K562 (cell line): ENCODE data around the gene CNDP1. TPM values are rescaled to one million over a fixed set of nuclear protein-coding genes. Genes with fewer than 3 reads are reported as not detected.

ENCODE experiments used
- ATAC-seq: fragments of 200-7000 bp; cut with Tn5 transposase; 3 replicates; pipeline ENCODE4 v1.9.1; 2020; ENCODE audit warnings: moderate library complexity
- BruUV-seq: library from RNA; stranded (reverse); fragments of 400-500 nt; replicated peaks from 2 replicates; lab custom pipeline; 2021; lab: Mats Ljungman, UMichigan
- CTCF ChIA-PET: fragments of 300-600 bp; formaldehyde crosslinking; extraction: SDS; loops from one replicate; lab custom pipeline; 2021; ENCODE audit warnings: low intra/inter-chr PET ratio; lab: Yijun Ruan, JAX
- POLR2A ChIA-PET: fragments of 300-600, 350-650 bp; sonication (Branson Sonifier 250); formaldehyde crosslinking; extraction: SDS; loops from one replicate; lab custom pipeline; 2021; ENCODE audit warnings: antibody characterized with exemption, inconsistent platforms; lab: Yijun Ruan, JAX
- DNase-seq, 4 experiments: peaks; one replicate each; pipeline versions ENCODE4 v3.0.0 to v3.0.0-alpha.2; 2011 to 2018; ENCODE audit warnings: low spot score in 3 of 4, mixed read lengths in 3 of 4; ENCODE audit errors: extremely low read depth in 1 of 4
- FAIRE-seq: peaks from 2 replicates; lab custom pipeline; 2011; peaks lifted over from hg19 to GRCh38; lab: Jason Lieb, UNC
- H2AFZ ChIP-seq: 2 replicates; pipeline ENCODE4 v1.6.0; 2011; ENCODE audit warnings: low read depth, low read length, control low read depth, inconsistent platforms
- H3K27ac ChIP-seq: fragments of 200-600 bp; 3 replicates; pipeline ENCODE4 v1.8.0; 2011; ENCODE audit warnings: low read depth, mild to moderate bottlenecking, control low read depth, inconsistent platforms, low read length, moderate library complexity, mixed read lengths; ENCODE audit errors: extremely low read depth
- H3K27me3 ChIP-seq, 2 experiments: fragments of 300-600 bp in 1 of 2; 2 replicates in 1 of 2; 3 replicates in 1 of 2; pipeline versions ENCODE4 v1.6.0 to v1.8.0; 2011; ENCODE audit warnings: inconsistent platforms in 2 of 2, low read length in 2 of 2, mild to moderate bottlenecking in 1 of 2, mixed read lengths in 1 of 2, moderate library complexity in 1 of 2; ENCODE audit not compliant: control insufficient read depth in 2 of 2, insufficient read depth in 2 of 2
- H3K36me3 ChIP-seq: fragments of 300-600 bp; 3 replicates; pipeline ENCODE4 v1.8.0; 2011; ENCODE audit warnings: mild to moderate bottlenecking, low read length, inconsistent platforms; ENCODE audit not compliant: control insufficient read depth, insufficient read depth
- H3K4me1 ChIP-seq, 2 experiments: fragments of 200-600 bp in 1 of 2; replicated peaks in 1 of 2; 2 replicates in 1 of 2; 3 replicates in 1 of 2; pipeline versions ENCODE4 v1.5.1 to v1.8.0; 2011; ENCODE audit warnings: inconsistent platforms in 2 of 2, low read length in 2 of 2, mild to moderate bottlenecking in 1 of 2, mixed read lengths in 1 of 2, moderate library complexity in 1 of 2; ENCODE audit not compliant: control insufficient read depth in 2 of 2, insufficient read depth in 2 of 2
- H3K4me2 ChIP-seq: 2 replicates; pipeline ENCODE4 v1.6.1; 2011; ENCODE audit warnings: low read length, control low read depth, inconsistent platforms, mixed read lengths; ENCODE audit not compliant: insufficient read depth
- H3K4me3 ChIP-seq: fragments of 200-600 bp; sonication (generic), shearing (Covaris generic); 2 replicates; pipeline ENCODE4 v1.5.1; 2016; ENCODE audit warnings: control low read depth, inconsistent platforms
- H3K79me2 ChIP-seq: fragments of 200-600 bp; 3 replicates; pipeline ENCODE4 v1.8.0; 2011; ENCODE audit warnings: low read length, inconsistent platforms; ENCODE audit not compliant: control insufficient read depth, insufficient read depth
- H3K9ac ChIP-seq, 2 experiments: 2 replicates each; pipeline versions ENCODE4 v1.6.0 to v1.6.1; 2011; ENCODE audit warnings: low read depth in 2 of 2, low read length in 2 of 2, control low read depth in 1 of 2, inconsistent platforms in 1 of 2, mild to moderate bottlenecking in 1 of 2, mixed read lengths in 1 of 2; ENCODE audit not compliant: insufficient read depth in 1 of 2
- H3K9me1 ChIP-seq: one replicate; pipeline ENCODE4 v1.6.0; 2011; ENCODE audit warnings: inconsistent platforms, mild to moderate bottlenecking, low read length, moderate library complexity; ENCODE audit not compliant: control insufficient read depth, insufficient read depth
- H3K9me3 ChIP-seq: replicated peaks from 2 replicates; pipeline ENCODE4 v1.5.1; 2011; ENCODE audit warnings: low read depth, low read length, inconsistent platforms; ENCODE audit not compliant: control insufficient read depth, insufficient read depth
- H4K20me1 ChIP-seq: replicated peaks from 2 replicates; pipeline ENCODE4 v1.6.1; 2011; ENCODE audit warnings: low read length, inconsistent platforms, mixed read lengths; ENCODE audit not compliant: control insufficient read depth, insufficient read depth
- MCM5 ChIP-seq: fragments of 450-650 bp; IDR thresholded peaks from 2 replicates; pipeline ENCODE4 v1.6.1; 2016; ENCODE audit warnings: low read depth
- PTRF ChIP-seq: fragments of 450-650 bp; IDR thresholded peaks from 2 replicates; pipeline ENCODE4 v1.6.1; 2016; ENCODE audit warnings: mild to moderate bottlenecking, missing genetic modification characterization, missing compliant biosample characterization
- SMARCB1 ChIP-seq: IDR thresholded peaks from 2 replicates; pipeline ENCODE4 v1.6.1; 2011; ENCODE audit warnings: improper control_type of control experiment, low read depth; ENCODE audit not compliant: insufficient read length
- SPI1 ChIP-seq: IDR thresholded peaks from 2 replicates; pipeline ENCODE4 v1.6.1; 2011; ENCODE audit warnings: low read depth, low read length, control low read depth, borderline replicate concordance
- SRF ChIP-seq, 2 experiments: fragments of 250-450, 450-650 bp in 1 of 2; sonication (Bioruptor Pico) in 1 of 2; sonication (generic) in 1 of 2; formaldehyde crosslinking; IDR thresholded peaks; 2 replicates each; pipeline versions ENCODE4 v1.5.0 to v1.5.1; 2020 to 2022; ENCODE audit warnings: mild to moderate bottlenecking in 1 of 2, missing genetic modification reagents in 1 of 2
- SRSF3 ChIP-seq: fragments of 200-400 bp; formaldehyde crosslinking; IDR thresholded peaks from 2 replicates; pipeline ENCODE4 v1.6.1; 2016; ENCODE audit warnings: mild to moderate bottlenecking, low read length, moderate library complexity; ENCODE audit not compliant: insufficient read depth
- YBX1 ChIP-seq: fragments of 450-650 bp; IDR thresholded peaks from 2 replicates; pipeline ENCODE4 v1.7.1; 2016; ENCODE audit warnings: mild to moderate bottlenecking
- ZNF354B ChIP-seq: fragments of 250-450 bp; sonication (Bioruptor Pico); IDR thresholded peaks from 2 replicates; pipeline ENCODE4 v1.4.0; 2020
- ZNF589 ChIP-seq: fragments of 200-800 bp; sonication (Bioruptor generic); IDR thresholded peaks from 2 replicates; pipeline ENCODE4 v1.6.1; 2016; ENCODE audit warnings: low read depth, missing genetic modification characterization, missing compliant biosample characterization
- WGBS: fragments of 100-300 bp; shearing (Covaris generic); methylation state at CpG from one replicate; pipeline ENCODE4 v1.1.6; 2016; ENCODE audit warnings: low coverage, mixed read lengths; ENCODE audit not compliant: insufficient coverage; ENCODE audit errors: missing lambda C conversion rate; 5-methylcytosine and 5-hydroxymethylcytosine counted together
- in situ Hi-C: fragments of 300-500 bp; cut with MboI; formaldehyde crosslinking; loops from 4 replicates; pipeline ENCODE4 v1.15.0; 2018; ENCODE audit warnings: inconsistent platforms, mixed read lengths
- intact Hi-C: fragments of 100-400 bp; cut with micrococcal nuclease; formaldehyde crosslinking; loops from 2 replicates; pipeline ENCODE4 v1.14.2; 2022
- polyA plus RNA-seq, 8 experiments: library from polyadenylated mRNA; depleted of rRNA in 4 of 8; stranded (reverse) in 5 of 8; unstranded in 3 of 8; fragments of >200 nt; fragmentation: Nextera tagmentation in 2 of 8; fragmentation: Illumina TruSeq in 1 of 8; extraction: Ambion mirVana in 2 of 8; extraction: Trizol in 1 of 8; gene quantifications; 2 replicates each; pipeline versions ENCODE4 v1.2.1 to v1.2.3, GENCODE V29; 2011 to 2014; ENCODE audit warnings: inconsistent platforms in 1 of 8, missing spikeins in 1 of 8
- total RNA-seq, 7 experiments: library from RNA; depleted of rRNA in 6 of 7; stranded (reverse); fragments of >200 nt in 6 of 7; fragmentation: Illumina TruSeq in 2 of 7; extraction: Trizol in 2 of 7; gene quantifications; 2 replicates each; pipeline versions ENCODE4 v1.2.1 to v1.2.3, GENCODE V29; 2011 to 2021; ENCODE audit warnings: low replicate concordance in 1 of 7
- TF ChIP-seq, protein P1 (sequence below): fragments of 250-450 bp; sonication (Bioruptor Pico); IDR thresholded peaks from 2 replicates; pipeline ENCODE4 v1.5.0; 2020; ENCODE audit warnings: mild to moderate bottlenecking
- TF ChIP-seq, protein P2 (sequence below): sonication (generic); formaldehyde crosslinking; IDR thresholded peaks from 2 replicates; pipeline ENCODE4 v1.8.0; 2022; ENCODE audit warnings: missing genetic modification reagents, mild to moderate bottlenecking, moderate library complexity, borderline replicate concordance
- TF ChIP-seq, protein P3 (sequence below): fragments of 250-450 bp; sonication (Bioruptor Pico); IDR thresholded peaks from 2 replicates; pipeline ENCODE4 v1.8.0; 2021; ENCODE audit warnings: moderate library complexity, mild to moderate bottlenecking, inconsistent platforms

CNDP1 gene
- total and polyA plus RNA-seq, 9 of the 15 experiments (the other 6 are each of a cell fraction or from before 2014, with no cell fraction given) = not detected

DNA sequence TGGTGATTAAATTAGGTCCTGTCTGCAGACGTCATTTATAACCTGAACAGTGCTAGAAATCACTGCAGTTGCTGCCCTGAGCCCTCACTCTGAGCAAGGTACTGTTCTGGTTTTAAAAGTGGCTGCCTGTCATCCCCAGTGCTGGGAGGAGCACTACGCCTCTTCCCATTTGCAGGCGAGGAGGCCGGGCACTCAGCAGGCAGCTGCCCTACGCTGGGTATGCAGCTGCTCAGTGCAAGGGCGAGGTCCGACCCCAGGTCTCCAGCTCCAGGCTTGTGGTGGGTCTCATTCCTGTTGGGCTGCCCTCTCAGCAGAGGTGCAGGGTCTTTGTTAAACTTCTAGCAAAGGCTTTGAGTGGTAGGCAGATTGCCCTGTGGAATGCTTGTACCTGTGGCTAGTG is 22.5 kb upstream of the CNDP1 start:
- 0 out of 2 replicates have a peak, but pooled peaks cover 4% of the 10 kb centered on the region for H4K20me1 ChIP-seq
- no peak overlapping the region for H3K4me3 ChIP-seq
- intact Hi-C loops (no loop called here), in situ Hi-C loops (no loop called here)
- FAIRE-seq (no peak), ATAC-seq (no peak), DNase-seq (no peak)
- no peaks in the 10 kb centered on the region for H3K9me1 ChIP-seq
- no peaks in the 10 kb centered on the region for H3K9me3 ChIP-seq
- CTCF ChIA-PET = no interaction called here
- TF ChIP-seq MCM5 = no peak
- TF ChIP-seq, protein P1, sequence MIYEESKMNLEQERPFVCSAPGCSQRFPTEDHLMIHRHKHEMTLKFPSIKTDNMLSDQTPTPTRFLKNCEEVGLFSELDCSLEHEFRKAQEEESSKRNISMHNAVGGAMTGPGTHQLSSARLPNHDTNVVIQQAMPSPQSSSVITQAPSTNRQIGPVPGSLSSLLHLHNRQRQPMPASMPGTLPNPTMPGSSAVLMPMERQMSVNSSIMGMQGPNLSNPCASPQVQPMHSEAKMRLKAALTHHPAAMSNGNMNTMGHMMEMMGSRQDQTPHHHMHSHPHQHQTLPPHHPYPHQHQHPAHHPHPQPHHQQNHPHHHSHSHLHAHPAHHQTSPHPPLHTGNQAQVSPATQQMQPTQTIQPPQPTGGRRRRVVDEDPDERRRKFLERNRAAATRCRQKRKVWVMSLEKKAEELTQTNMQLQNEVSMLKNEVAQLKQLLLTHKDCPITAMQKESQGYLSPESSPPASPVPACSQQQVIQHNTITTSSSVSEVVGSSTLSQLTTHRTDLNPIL (CRISPR knock-in tag) = no peak
- TF ChIP-seq YBX1 = no peak
- no peak for TF ChIP-seq PTRF (tag)
- TF ChIP-seq SRF (CRISPR knock-in tag; IDR thresholded peaks at IDR 0.05) = no peak
- TF ChIP-seq SPI1 = no peak
- TF ChIP-seq, protein P2, sequence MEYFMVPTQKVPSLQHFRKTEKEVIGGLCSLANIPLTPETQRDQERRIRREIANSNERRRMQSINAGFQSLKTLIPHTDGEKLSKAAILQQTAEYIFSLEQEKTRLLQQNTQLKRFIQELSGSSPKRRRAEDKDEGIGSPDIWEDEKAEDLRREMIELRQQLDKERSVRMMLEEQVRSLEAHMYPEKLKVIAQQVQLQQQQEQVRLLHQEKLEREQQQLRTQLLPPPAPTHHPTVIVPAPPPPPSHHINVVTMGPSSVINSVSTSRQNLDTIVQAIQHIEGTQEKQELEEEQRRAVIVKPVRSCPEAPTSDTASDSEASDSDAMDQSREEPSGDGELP (CRISPR knock-in tag) = no peak
- no peak for TF ChIP-seq ZNF354B (CRISPR knock-in tag)
- TF ChIP-seq SRSF3 = no peak
- TF ChIP-seq, protein P3, sequence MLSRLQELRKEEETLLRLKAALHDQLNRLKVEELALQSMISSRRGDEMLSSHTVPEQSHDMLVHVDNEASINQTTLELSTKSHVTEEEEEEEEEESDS (CRISPR knock-in tag) = no peak
- no peak for TF ChIP-seq ZNF589 (CRISPR knock-in tag)
- no peak for TF ChIP-seq SMARCB1
- H3K36me3 ChIP-seq = peaks cover 90% of the 10 kb centered on the region; the same call in 2 of the 3 replicates
- no peak overlapping the region for H3K27ac ChIP-seq
- H3K27me3 ChIP-seq = no peaks in the 10 kb centered on the region
- no peak overlapping the region for H3K4me2 ChIP-seq
- POLR2A ChIA-PET = no interaction called here
- no peaks in the 10 kb centered on the region for H3K79me2 ChIP-seq
- BruUV-seq = no TSS peak
- H3K9ac ChIP-seq = no peak overlapping the region
- 98% methylated on average over 6 of the region's 7 CpGs for WGBS
- peaks cover 8 to 16% of the 10 kb centered on the region in 2 experiments; a peak in 4 of 5 replicates for H3K4me1 ChIP-seq
- no peak overlapping the region for H2AFZ ChIP-seq
